ENCODE measurements around the gene CCDC85C. TPM values are rescaled to one million over a fixed set of nuclear protein-coding genes. Genes with fewer than 3 reads are reported as not detected.

Gene CCDC85C
- total RNA-seq, 1 donor from 2014 or later = 7.0 TPM

DNA sequence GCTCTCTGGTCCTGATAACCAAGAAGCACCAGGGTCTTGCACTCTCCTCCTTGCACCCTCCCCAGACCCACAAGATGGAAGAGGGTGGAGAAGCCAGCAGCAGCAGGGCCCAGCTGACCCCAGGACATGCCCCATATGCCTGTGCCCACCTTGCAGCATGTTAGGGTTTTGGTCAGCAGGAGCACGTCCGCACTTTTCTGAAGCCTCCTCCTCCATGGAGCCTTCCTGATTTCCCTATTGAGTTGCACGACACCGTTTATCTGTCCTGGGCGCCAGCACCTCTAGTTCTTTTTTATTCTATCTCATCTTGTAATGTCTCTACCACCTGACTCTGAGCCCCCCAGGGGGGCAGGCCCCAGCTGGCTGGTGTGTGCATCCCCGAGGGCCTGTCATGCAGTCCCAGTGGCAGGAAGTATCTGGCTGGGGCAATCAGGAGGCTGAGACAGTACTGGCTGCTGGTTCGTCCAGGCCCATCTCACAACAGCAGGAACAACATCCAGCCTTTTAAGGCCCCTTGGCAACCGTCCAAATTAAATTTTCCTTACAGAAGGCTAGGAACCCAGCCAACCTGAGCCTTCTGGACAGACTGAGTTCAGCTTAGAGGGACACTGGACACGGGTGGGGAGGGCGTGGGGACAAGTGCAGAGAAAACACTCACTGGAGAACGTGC, 39.6 kb downstream of the CCDC85C start:
- no peak for DNase-seq (ENCODE audit: low spot score)
- Mint-ChIP-seq H3K4me3 (ENCODE audit: unreplicated experiment) (peak overlapping the region; percentile 16), H3K9me3 (ENCODE audit: low read depth) (no peaks in the 10 kb centered on the region), H3K27ac (ENCODE audit: unreplicated experiment) (peak overlapping the region; percentile 29), H3K4me1 (ENCODE audit: low read depth) (peaks cover 51% of the 10 kb centered on the region), H3K36me3 (ENCODE audit: low read depth) (peaks cover 1% of the 10 kb centered on the region), H3K27me3 (ENCODE audit: low read depth) (no peaks in the 10 kb centered on the region)
- TF ChIP-seq, protein P1, sequence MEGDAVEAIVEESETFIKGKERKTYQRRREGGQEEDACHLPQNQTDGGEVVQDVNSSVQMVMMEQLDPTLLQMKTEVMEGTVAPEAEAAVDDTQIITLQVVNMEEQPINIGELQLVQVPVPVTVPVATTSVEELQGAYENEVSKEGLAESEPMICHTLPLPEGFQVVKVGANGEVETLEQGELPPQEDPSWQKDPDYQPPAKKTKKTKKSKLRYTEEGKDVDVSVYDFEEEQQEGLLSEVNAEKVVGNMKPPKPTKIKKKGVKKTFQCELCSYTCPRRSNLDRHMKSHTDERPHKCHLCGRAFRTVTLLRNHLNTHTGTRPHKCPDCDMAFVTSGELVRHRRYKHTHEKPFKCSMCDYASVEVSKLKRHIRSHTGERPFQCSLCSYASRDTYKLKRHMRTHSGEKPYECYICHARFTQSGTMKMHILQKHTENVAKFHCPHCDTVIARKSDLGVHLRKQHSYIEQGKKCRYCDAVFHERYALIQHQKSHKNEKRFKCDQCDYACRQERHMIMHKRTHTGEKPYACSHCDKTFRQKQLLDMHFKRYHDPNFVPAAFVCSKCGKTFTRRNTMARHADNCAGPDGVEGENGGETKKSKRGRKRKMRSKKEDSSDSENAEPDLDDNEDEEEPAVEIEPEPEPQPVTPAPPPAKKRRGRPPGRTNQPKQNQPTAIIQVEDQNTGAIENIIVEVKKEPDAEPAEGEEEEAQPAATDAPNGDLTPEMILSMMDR (IDR thresholded peaks at IDR 0.05) = no peak

DNA sequence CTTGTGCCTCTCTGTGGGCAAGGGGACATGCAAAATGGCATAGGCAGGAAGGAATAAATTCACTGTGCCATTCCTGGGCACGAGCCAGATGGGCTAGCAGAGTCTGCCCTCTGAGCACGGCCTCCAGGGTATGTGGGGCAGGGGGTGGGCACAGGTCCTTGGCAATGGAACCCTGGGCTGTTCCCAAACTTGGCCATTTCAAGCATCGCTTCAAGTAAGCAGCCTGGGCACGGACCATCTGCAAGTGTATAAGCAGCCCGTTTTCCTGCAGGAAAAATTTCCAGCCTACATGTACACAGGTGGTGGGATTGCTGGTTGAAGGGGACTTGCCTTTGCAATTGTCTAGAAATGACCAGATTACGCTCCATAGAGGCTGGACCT, 40.3 kb downstream of the CCDC85C start:
- H3K27ac Mint-ChIP-seq (ENCODE audit: unreplicated experiment) = no peak overlapping the region
- TF ChIP-seq, protein P1 (IDR thresholded peaks at IDR 0.05) = no peak

DNA sequence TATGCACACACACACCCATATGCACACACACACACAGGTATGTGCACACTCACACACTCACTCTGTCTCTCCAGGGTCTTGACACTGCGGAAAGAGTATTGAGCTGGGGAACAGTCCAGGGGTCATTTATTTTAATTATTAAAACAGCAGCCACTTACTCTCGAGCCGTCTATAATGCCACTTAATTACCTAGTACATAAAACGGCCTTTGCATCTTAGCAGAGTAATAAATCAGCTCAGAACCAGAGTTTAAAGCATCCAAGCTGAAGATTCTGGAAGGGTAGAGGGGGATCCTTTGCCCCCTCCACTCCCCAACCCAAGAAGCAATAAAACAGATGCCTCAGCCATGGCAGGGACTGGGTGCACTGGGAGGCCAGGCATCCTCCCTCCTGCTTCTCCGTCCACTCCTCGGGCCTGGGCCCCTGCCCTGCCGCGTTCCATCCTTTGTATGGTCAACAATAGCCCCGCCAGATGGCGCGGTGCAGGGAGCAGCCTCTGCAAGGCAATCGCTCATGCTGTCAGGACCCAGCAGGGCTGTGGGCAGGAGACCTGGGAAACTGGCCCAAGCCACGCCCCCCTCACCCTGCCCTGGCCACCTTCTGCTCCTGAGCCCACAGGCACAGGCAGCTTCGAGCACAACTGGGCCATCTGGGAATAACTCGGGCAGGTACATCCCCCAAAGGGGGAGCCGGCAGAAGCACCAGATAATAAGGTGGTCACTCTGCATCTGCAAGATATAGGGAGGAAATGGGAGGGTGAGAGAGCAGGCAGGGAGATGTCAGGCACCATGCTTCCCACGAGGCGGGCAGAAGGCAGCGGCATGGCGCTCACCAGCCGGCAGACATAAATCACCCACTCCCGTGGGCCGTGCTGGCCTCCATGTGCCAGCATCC, 40.9 kb downstream of the CCDC85C start:
- Mint-ChIP-seq H3K4me1 (ENCODE audit: low read depth) (peaks cover 42% of the 10 kb centered on the region), H3K9me3 (ENCODE audit: low read depth) (no peaks in the 10 kb centered on the region), H3K27me3 (ENCODE audit: low read depth) (no peaks in the 10 kb centered on the region), H3K27ac (ENCODE audit: unreplicated experiment) (no peak overlapping the region), H3K36me3 (ENCODE audit: low read depth) (peaks cover 2% of the 10 kb centered on the region), H3K4me3 (ENCODE audit: unreplicated experiment) (no peak overlapping the region)
- TF ChIP-seq, protein P1 (IDR thresholded peaks at IDR 0.05) = peak; percentile 76
- no peak for DNase-seq (ENCODE audit: low spot score)

More for the DNA sequence above, 40.3 kb downstream of the CCDC85C start:
- Mint-ChIP-seq H3K4me3 (ENCODE audit: unreplicated experiment) (no peak overlapping the region), H3K36me3 (ENCODE audit: low read depth) (peaks cover 2% of the 10 kb centered on the region), H3K4me1 (ENCODE audit: low read depth) (peaks cover 48% of the 10 kb centered on the region), H3K27me3 (ENCODE audit: low read depth) (no peaks in the 10 kb centered on the region), H3K9me3 (ENCODE audit: low read depth) (no peaks in the 10 kb centered on the region)
- DNase-seq (ENCODE audit: low spot score) = no peak

DNA sequence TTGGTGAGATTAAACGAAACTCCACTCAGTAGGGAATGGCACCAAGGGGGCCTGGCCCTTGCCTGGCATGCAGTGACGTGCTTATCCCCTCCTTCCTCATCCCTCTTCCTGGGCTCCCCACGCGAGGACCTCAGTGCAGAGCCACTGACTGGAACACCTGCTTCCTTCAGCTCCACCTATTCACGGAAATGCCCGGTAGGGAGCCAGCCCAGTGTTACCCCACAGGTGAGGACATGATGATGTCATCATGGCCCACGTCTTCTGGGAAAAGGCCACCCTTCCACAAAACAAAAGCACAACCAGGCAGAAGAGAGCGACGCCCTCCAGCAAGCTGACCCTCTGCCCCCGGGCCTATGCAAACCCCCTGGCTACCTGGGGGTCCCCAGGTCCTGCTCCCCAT, 42.1 kb downstream of the CCDC85C start:
- no peak for DNase-seq (ENCODE audit: low spot score)
- H3K4me1 Mint-ChIP-seq (ENCODE audit: low read depth) = peaks cover 42% of the 10 kb centered on the region
- H3K27ac Mint-ChIP-seq (ENCODE audit: unreplicated experiment) = no peak overlapping the region
- TF ChIP-seq, protein P1 (IDR thresholded peaks at IDR 0.05) = no peak
- no peaks in the 10 kb centered on the region for H3K9me3 Mint-ChIP-seq (ENCODE audit: low read depth)
- no peak overlapping the region for H3K4me3 Mint-ChIP-seq (ENCODE audit: unreplicated experiment)
- peaks cover 2% of the 10 kb centered on the region for H3K36me3 Mint-ChIP-seq (ENCODE audit: low read depth)
- H3K27me3 Mint-ChIP-seq (ENCODE audit: low read depth) = no peaks in the 10 kb centered on the region

DNA sequence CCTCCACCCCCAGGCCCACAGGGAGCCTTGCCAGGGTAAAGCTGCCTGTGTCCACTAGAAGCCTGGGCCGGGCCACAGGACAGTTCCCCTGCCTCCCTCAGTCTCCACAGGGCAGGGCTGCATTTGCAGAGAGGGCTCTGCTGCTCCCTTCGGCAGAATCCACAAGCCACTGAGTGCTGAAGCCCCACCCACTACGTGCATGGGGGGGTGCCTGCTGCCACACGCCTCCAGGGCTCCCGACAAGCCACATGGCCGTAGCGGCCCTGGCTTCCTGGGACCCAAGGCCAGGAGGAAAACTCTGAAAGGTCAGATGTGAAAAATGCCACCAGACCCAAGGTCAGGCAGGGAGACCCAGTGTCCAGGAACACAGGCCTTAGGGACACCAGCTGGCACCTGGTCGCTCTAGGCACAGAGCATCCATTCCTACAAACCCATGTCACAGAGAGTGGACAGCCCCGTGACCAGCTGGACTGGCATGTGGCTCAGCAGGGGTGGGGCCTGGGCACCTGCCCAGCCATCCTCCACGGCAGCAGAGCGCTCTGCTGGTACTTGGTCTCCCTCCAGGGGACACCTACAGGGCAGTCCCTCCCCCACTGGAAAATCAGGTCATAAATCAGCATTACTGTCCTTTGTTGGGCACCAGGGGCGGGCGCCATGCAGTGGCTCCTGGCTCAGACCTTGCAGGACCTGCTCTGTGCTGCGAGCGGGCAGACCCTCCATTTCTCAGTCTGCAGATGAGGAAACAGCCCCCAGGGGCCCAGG, 42.9 kb downstream of the CCDC85C start:
- Mint-ChIP-seq H3K4me1 (ENCODE audit: low read depth) (peaks cover 41% of the 10 kb centered on the region), H3K4me3 (ENCODE audit: unreplicated experiment) (no peak overlapping the region), H3K36me3 (ENCODE audit: low read depth) (peaks cover 2% of the 10 kb centered on the region), H3K9me3 (ENCODE audit: low read depth) (no peaks in the 10 kb centered on the region), H3K27me3 (ENCODE audit: low read depth) (no peaks in the 10 kb centered on the region), H3K27ac (ENCODE audit: unreplicated experiment) (no peak overlapping the region)
- DNase-seq (ENCODE audit: low spot score) = no peak
- TF ChIP-seq, protein P1 (IDR thresholded peaks at IDR 0.05) = no peak

Measured in chondrocyte (in vitro differentiated cells).